A549 (cell line): Measurements from ENCODE around the gene PCSK7. TPM values are rescaled to one million over a fixed set of nuclear protein-coding genes. Genes with fewer than 3 reads are reported as not detected.

Source experiments
- ATAC-seq, 2 experiments: fragments of 200-7000 bp in 1 of 2; fragments of >200 bp in 1 of 2; cut with Nextera tagmentation in 1 of 2; cut with Tn5 transposase in 1 of 2; 3 replicates each; pipeline versions ENCODE4 v1.8.0 to v1.9.1; 2018 to 2020; ENCODE audit warnings: mild to moderate bottlenecking in 1 of 2, moderate library complexity in 1 of 2
- CTCF ChIA-PET: fragments of 300-600 bp; sonication (Branson Sonifier 250); formaldehyde crosslinking; extraction: SDS; loops from one replicate; lab custom pipeline; 2021; ENCODE audit warnings: antibody characterized with exemption, inconsistent platforms; lab: Yijun Ruan, JAX
- POLR2A ChIA-PET: fragments of 350-600 bp; formaldehyde crosslinking; extraction: SDS; loops from one replicate; lab custom pipeline; 2021; ENCODE audit warnings: antibody characterized with exemption, inconsistent platforms; lab: Yijun Ruan, JAX
- DNase-seq, 2 experiments: peaks; one replicate each; pipeline versions ENCODE4 v3.0.0 to v3.0.0-alpha.2; 2011 to 2016; ENCODE audit warnings: low read depth in 1 of 2, low spot score in 1 of 2
- FAIRE-seq: peaks from 2 replicates; lab custom pipeline; 2011; peaks lifted over from hg19 to GRCh38; lab: Jason Lieb, UNC
- H3K27ac ChIP-seq, 2 experiments: fragments of >200 bp; sonication (Bioruptor Twin); formaldehyde crosslinking; 3 replicates each; pipeline ENCODE4 v1.5.1; 2016 to 2017
- H3K4me1 ChIP-seq: fragments of >200 bp; sonication (Bioruptor Twin); formaldehyde crosslinking; 3 replicates; pipeline ENCODE4 v1.6.1; 2016
- H3K4me2 ChIP-seq: fragments of >200 bp; sonication (Bioruptor Twin); formaldehyde crosslinking; 3 replicates; pipeline ENCODE4 v1.6.1; 2016
- H3K4me3 ChIP-seq: fragments of >200 bp; sonication (Bioruptor Twin); formaldehyde crosslinking; 3 replicates; pipeline ENCODE4 v1.5.1; 2016
- H3K9me3 ChIP-seq: fragments of >200 bp; sonication (Bioruptor Twin); formaldehyde crosslinking; 3 replicates; pipeline ENCODE4 v1.6.1; 2016
- ATOH8 ChIP-seq: fragments of 250-450 bp; sonication (Bioruptor Pico); IDR thresholded peaks from 2 replicates; pipeline ENCODE4 v1.5.0; 2020; ENCODE audit warnings: low read depth, mild to moderate bottlenecking, moderate library complexity
- CBX2 ChIP-seq: fragments of 200-600 bp; sonication (generic); IDR thresholded peaks from 2 replicates; pipeline ENCODE4 v1.6.1; 2016; ENCODE audit warnings: low read depth, mild to moderate bottlenecking, borderline replicate concordance
- EP300 ChIP-seq, 2 experiments: fragments of >200 bp; sonication (Bioruptor Twin); formaldehyde crosslinking; IDR thresholded peaks; 2 replicates in 1 of 2; 3 replicates in 1 of 2; pipeline ENCODE4 v1.6.1; 2016 to 2017
- ESRRA ChIP-seq: fragments of 150-350 bp; IDR thresholded peaks from 2 replicates; pipeline ENCODE4 v1.6.1; 2014; ENCODE audit warnings: mild to moderate bottlenecking, low read length, borderline replicate concordance
- FOSB ChIP-seq: fragments of 250-450 bp; sonication (Bioruptor Pico); IDR thresholded peaks from 2 replicates; pipeline ENCODE4 v1.5.0; 2020; ENCODE audit warnings: mild to moderate bottlenecking, moderate library complexity
- FOSL2 ChIP-seq, 2 experiments: fragments of 450-650 bp in 1 of 2; fragments of >200 bp in 1 of 2; sonication (Bioruptor Twin) in 1 of 2; formaldehyde crosslinking; IDR thresholded peaks; 2 replicates each; pipeline versions ENCODE4 v1.5.0 to v1.6.1; 2016 to 2020; ENCODE audit warnings: mild to moderate bottlenecking in 1 of 2, moderate library complexity in 1 of 2
- FOXS1 ChIP-seq: fragments of 250-450 bp; sonication (Bioruptor Pico); IDR thresholded peaks from 2 replicates; pipeline ENCODE4 v1.5.0; 2020; ENCODE audit warnings: mild to moderate bottlenecking, moderate library complexity
- GATA3 ChIP-seq: IDR thresholded peaks from 2 replicates; pipeline ENCODE4 v1.6.1; 2012; ENCODE audit warnings: borderline replicate concordance
- HMGXB4 ChIP-seq: fragments of 250-450 bp; sonication (Bioruptor Pico); IDR thresholded peaks from 2 replicates; pipeline ENCODE4 v1.5.0; 2021; ENCODE audit warnings: mild to moderate bottlenecking, moderate library complexity, borderline replicate concordance
- HOXA7 ChIP-seq: fragments of 250-450 bp; sonication (Bioruptor Pico); IDR thresholded peaks from 2 replicates; pipeline ENCODE4 v1.5.0; 2020; ENCODE audit warnings: mild to moderate bottlenecking, moderate library complexity
- JUNB ChIP-seq: fragments of >200 bp; sonication (Bioruptor Twin); formaldehyde crosslinking; IDR thresholded peaks from 2 replicates; pipeline ENCODE4 v1.6.1; 2016
- KDM1A ChIP-seq: fragments of 200-600 bp; sonication (generic); IDR thresholded peaks from 2 replicates; pipeline ENCODE4 v1.6.1; 2016; ENCODE audit warnings: low read depth, mild to moderate bottlenecking
- MAFK ChIP-seq: fragments of 450-650 bp; IDR thresholded peaks from 2 replicates; pipeline ENCODE4 v1.6.1; 2014; ENCODE audit not compliant: partially characterized antibody
- MAX ChIP-seq: IDR thresholded peaks from 2 replicates; pipeline ENCODE4 v1.6.1; 2012
- MYC ChIP-seq: IDR thresholded peaks from 2 replicates; pipeline ENCODE4 v1.6.1; 2012; ENCODE audit warnings: mild to moderate bottlenecking, inconsistent platforms, low read length, improper control_type of control experiment, borderline replicate concordance
- NPAS2 ChIP-seq: fragments of 250-450 bp; sonication (Bioruptor Pico); IDR thresholded peaks from 2 replicates; pipeline ENCODE4 v1.8.0; 2022; ENCODE audit warnings: mild to moderate bottlenecking, moderate library complexity, borderline replicate concordance
- NR3C1 ChIP-seq: fragments of >200 bp; sonication (Bioruptor Twin); formaldehyde crosslinking; IDR thresholded peaks from 3 replicates; pipeline ENCODE4 v1.6.1; 2017
- PHF8 ChIP-seq: fragments of 200-600 bp; sonication (generic); IDR thresholded peaks from 2 replicates; pipeline ENCODE4 v1.6.1; 2016; ENCODE audit warnings: low read depth, mild to moderate bottlenecking, antibody characterized with exemption, moderate library complexity, borderline replicate concordance
- RAD21 ChIP-seq, 2 experiments: fragments of >200 bp in 1 of 2; sonication (Bioruptor Twin) in 1 of 2; formaldehyde crosslinking in 1 of 2; IDR thresholded peaks in 1 of 2; conservative IDR thresholded peaks in 1 of 2; 2 replicates in 1 of 2; 3 replicates in 1 of 2; pipeline ENCODE4 v1.6.1; 2012 to 2018; ENCODE audit warnings: inconsistent platforms in 1 of 2
- SMC3 ChIP-seq: fragments of >200 bp; sonication (Bioruptor Twin); formaldehyde crosslinking; IDR thresholded peaks from 3 replicates; pipeline ENCODE4 v1.6.1; 2018; ENCODE audit warnings: inconsistent platforms
- TP53 ChIP-seq: fragments of 250-450 bp; sonication (Bioruptor Pico); IDR thresholded peaks from 2 replicates; pipeline ENCODE4 v1.5.0; 2021; ENCODE audit warnings: mild to moderate bottlenecking, moderate library complexity
- ZC3H11A ChIP-seq: fragments of 450-650 bp; IDR thresholded peaks from 2 replicates; pipeline ENCODE4 v1.6.1; 2014; ENCODE audit warnings: antibody characterized with exemption, mild to moderate bottlenecking
- ZSCAN20 ChIP-seq: fragments of 250-450 bp; sonication (Bioruptor Pico); IDR thresholded peaks from 2 replicates; pipeline ENCODE4 v1.8.0; 2022; ENCODE audit warnings: mild to moderate bottlenecking, moderate library complexity
- WGBS: methylation state at CpG from one replicate; pipeline ENCODE4 v1.1.6; 2017; ENCODE audit errors: missing lambda C conversion rate; 5-methylcytosine and 5-hydroxymethylcytosine counted together
- polyA plus RNA-seq, 4 experiments: library from polyadenylated mRNA; depleted of rRNA in 3 of 4; stranded (reverse); fragments of >200 nt; fragmentation: RNase III in 1 of 4; extraction: RNeasy Plus Mini Kit Qiagen cat#74134 plus additional on column Dnase treatment in 1 of 4; gene quantifications; 2 replicates in 3 of 4; 3 replicates in 1 of 4; pipeline ENCODE4 v1.2.3, GENCODE V29; 2011 to 2017

PCSK7 gene
- polyA plus RNA-seq, 2 of the 4 experiments (the other 2 are of a cell fraction) = 9.8 to 17.8 TPM

GRCh38 chr11:117191680-117192400, 40.0 kb downstream of the PCSK7 start:
- POLR2A ChIA-PET = no interaction called here
- DNase-seq = no peak
- H3K27ac ChIP-seq = no peak overlapping the region

GRCh38 chr11:117189941-117190544, 41.8 kb downstream of the PCSK7 start:
- FAIRE-seq = no peak
- no peak overlapping the region for H3K27ac ChIP-seq
- CTCF ChIA-PET = no interaction called here
- POLR2A ChIA-PET = interaction anchor here (0.5 kb wide), 1 partner anchor 30 kb away, joined by 3 read pairs; no protein-coding TSS in a partner anchor
- 90% methylated on average over 6 of the region's 8 CpGs for WGBS
- H3K4me2 ChIP-seq = no peak overlapping the region
- TF ChIP-seq NR3C1 (no peak), RAD21 (conservative IDR thresholded peaks at IDR 0.05 in 1 of 2, IDR thresholded peaks at IDR 0.05 in 1 of 2) (no peak), ZC3H11A (no peak), ZSCAN20 (CRISPR knock-in tag) (no peak)
- no peaks in the 10 kb centered on the region for H3K9me3 ChIP-seq
- no peak overlapping the region for H3K4me3 ChIP-seq
- H3K4me1 ChIP-seq = no peaks in the 10 kb centered on the region
- no peak for ATAC-seq
- no peak for DNase-seq

More at GRCh38 chr11:117191680-117192400, 40.0 kb downstream of the PCSK7 start:
- CTCF ChIA-PET = interaction anchor here (2.4 kb wide), 1 partner anchor 10 kb away, joined by 5 read pairs; no protein-coding TSS in a partner anchor
- FAIRE-seq = no peak
- 95% methylated on average over 19 of the region's 26 CpGs for WGBS
- no peaks in the 10 kb centered on the region for H3K9me3 ChIP-seq
- H3K4me1 ChIP-seq = no peaks in the 10 kb centered on the region
- ATAC-seq = no peak
- TF ChIP-seq MYC (no peak), HMGXB4 (CRISPR knock-in tag) (no peak), ZC3H11A (no peak), HOXA7 (CRISPR knock-in tag) (no peak), KDM1A (no peak), CBX2 (no peak), SMC3 (no peak), PHF8 (no peak), GATA3 (no peak), FOSB (no peak), MAFK (no peak), ESRRA (no peak), JUNB (no peak), ATOH8 (no peak), TP53 (CRISPR knock-in tag) (no peak), MAX (no peak), FOXS1 (CRISPR knock-in tag) (no peak), FOSL2 (IDR thresholded peaks at IDR 0.05) (no peak), FOSL2 (CRISPR knock-in tag; IDR thresholded peaks at IDR 0.05) (no peak), EP300 (IDR thresholded peaks at IDR 0.05) (no peak), NPAS2 (CRISPR knock-in tag) (no peak)
- no peak overlapping the region for H3K4me3 ChIP-seq
- no peak overlapping the region for H3K4me2 ChIP-seq
